Measurements from ENCODE around the gene RLF.

- TF ChIP-seq CTCF (IDR thresholded peaks at IDR 0.05; ENCODE audit: low read depth, low read length): no peak
- no peak for TF ChIP-seq POLR2A (IDR thresholded peaks at IDR 0.05; ENCODE audit: extremely low read depth, insufficient read length)
- TF ChIP-seq MYC (IDR thresholded peaks at IDR 0.05; ENCODE audit: low read depth, low read length): no peak
Measured at GRCh38 chr1:40264354-40264781, 103.2 kb downstream of the RLF start.
